ENCODE measurements around the gene STIM1.

DNA sequence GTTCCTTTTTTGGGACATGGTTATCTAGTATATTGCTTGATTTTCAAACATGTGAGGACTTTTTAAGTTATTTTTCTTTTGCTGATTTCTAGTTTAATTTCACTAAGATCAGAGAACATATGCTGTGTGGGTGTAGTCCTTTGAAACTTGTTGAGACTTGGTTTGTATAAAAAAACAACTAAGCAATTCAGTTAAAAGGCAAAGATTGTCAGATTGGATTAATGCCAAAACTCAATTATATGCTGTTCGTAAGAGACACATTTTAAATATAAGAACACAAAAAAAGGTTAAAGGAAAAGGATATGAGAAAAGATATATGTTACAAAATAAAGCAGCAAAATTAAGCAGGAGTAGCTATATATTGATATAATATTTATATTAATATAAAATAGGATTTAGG, 221.3 kb downstream of the STIM1 start:
- TF ChIP-seq, protein P1, sequence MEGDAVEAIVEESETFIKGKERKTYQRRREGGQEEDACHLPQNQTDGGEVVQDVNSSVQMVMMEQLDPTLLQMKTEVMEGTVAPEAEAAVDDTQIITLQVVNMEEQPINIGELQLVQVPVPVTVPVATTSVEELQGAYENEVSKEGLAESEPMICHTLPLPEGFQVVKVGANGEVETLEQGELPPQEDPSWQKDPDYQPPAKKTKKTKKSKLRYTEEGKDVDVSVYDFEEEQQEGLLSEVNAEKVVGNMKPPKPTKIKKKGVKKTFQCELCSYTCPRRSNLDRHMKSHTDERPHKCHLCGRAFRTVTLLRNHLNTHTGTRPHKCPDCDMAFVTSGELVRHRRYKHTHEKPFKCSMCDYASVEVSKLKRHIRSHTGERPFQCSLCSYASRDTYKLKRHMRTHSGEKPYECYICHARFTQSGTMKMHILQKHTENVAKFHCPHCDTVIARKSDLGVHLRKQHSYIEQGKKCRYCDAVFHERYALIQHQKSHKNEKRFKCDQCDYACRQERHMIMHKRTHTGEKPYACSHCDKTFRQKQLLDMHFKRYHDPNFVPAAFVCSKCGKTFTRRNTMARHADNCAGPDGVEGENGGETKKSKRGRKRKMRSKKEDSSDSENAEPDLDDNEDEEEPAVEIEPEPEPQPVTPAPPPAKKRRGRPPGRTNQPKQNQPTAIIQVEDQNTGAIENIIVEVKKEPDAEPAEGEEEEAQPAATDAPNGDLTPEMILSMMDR (IDR thresholded peaks at IDR 0.05), result no peak
- TF ChIP-seq POLR2A (IDR thresholded peaks at IDR 0.05), result no peak

All from Peyer's patch (tissue), 4 donors.